Calu3 (cell line): ENCODE data around the gene B2M. TPM values are rescaled to one million over a fixed set of nuclear protein-coding genes. Genes with fewer than 3 reads are reported as not detected.
"Not testable (repeated sequence)": the region's sequence is repeated elsewhere in the genome, so short reads cannot be mapped to it uniquely, and the experiment has no call there.

Experiments
- BruUV-seq: library from RNA; stranded (reverse); fragments of 400-500 nt; replicated peaks from 2 replicates; lab custom pipeline; 2021; lab: Mats Ljungman, UMichigan
- CTCF ChIA-PET: fragments of 300-600 bp; sonication (Branson Sonifier 250); formaldehyde crosslinking; loops from one replicate; lab custom pipeline; 2022; ENCODE audit warnings: antibody characterized with exemption; lab: Charles Lee
- DNase-seq: peaks from one replicate; pipeline ENCODE4 v3.0.0; 2022
- H3K27ac Mint-ChIP-seq: one replicate; pipeline ENCODE4 v1.8.0; 2022; ENCODE audit warnings: mixed read lengths; ENCODE audit not compliant: unreplicated experiment
- H3K27me3 Mint-ChIP-seq: one replicate; pipeline ENCODE4 v1.8.0; 2022; ENCODE audit warnings: mixed read lengths; ENCODE audit not compliant: unreplicated experiment
- H3K36me3 Mint-ChIP-seq: one replicate; pipeline ENCODE4 v1.8.0; 2022; ENCODE audit warnings: mild to moderate bottlenecking, moderate library complexity, mixed read lengths; ENCODE audit not compliant: insufficient read depth, unreplicated experiment
- H3K4me1 Mint-ChIP-seq: one replicate; pipeline ENCODE4 v1.8.0; 2022; ENCODE audit warnings: mild to moderate bottlenecking, low read depth, mixed read lengths; ENCODE audit not compliant: unreplicated experiment
- H3K4me3 Mint-ChIP-seq: one replicate; pipeline ENCODE4 v1.8.0; 2022; ENCODE audit warnings: mild to moderate bottlenecking, low read depth, moderate library complexity, mixed read lengths; ENCODE audit not compliant: unreplicated experiment
- H3K9me3 Mint-ChIP-seq: one replicate; pipeline ENCODE4 v1.8.0; 2022; ENCODE audit warnings: low read depth, mixed read lengths; ENCODE audit not compliant: unreplicated experiment
- intact Hi-C: fragments of 100-400 bp; cut with micrococcal nuclease; formaldehyde crosslinking; loops from one replicate; pipeline ENCODE4 v1.10.0; 2022; ENCODE audit not compliant: unreplicated experiment
- total RNA-seq: library from RNA; stranded (reverse); gene quantifications from 2 replicates; pipeline ENCODE4 v1.2.3, GENCODE V29; 2022
- TF ChIP-seq, protein P1 (sequence below): fragments of 200-600 bp; IDR thresholded peaks from one replicate; pipeline ENCODE4 v1.8.0; 2022; ENCODE audit warnings: antibody characterized with exemption; ENCODE audit not compliant: unreplicated experiment

Gene B2M
- total RNA-seq, 1 experiment from 2014 or later: 1,002 TPM

DNA sequence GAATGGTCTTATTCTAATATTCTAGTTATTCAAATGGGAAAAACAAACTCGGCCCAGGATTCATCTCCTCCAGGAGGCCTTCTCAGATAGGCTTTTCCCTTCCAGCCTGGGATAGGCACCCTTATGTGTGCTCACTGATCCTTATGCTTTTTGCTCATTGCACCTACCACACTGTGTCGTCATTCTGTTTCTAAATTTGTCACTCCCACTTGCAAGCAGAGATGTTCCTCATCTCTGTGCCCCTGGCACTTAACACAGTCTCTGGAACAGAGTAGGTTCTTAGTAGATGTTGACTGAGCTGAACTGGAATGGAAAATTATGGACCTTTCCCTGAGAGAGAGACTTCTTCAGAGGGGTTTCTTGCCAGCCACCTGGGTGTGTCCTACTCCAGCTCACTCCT lies 29.1 kb upstream of the B2M start:
- no peaks in the 10 kb centered on the region for H3K27me3 Mint-ChIP-seq
- H3K4me1 Mint-ChIP-seq: peaks cover 12% of the 10 kb centered on the region
- H3K27ac Mint-ChIP-seq: no peak overlapping the region
- H3K36me3 Mint-ChIP-seq: no peaks in the 10 kb centered on the region
- CTCF ChIA-PET: interaction anchor here (2.5 kb wide), 1 partner anchor 19 kb away, joined by 9 read pairs; the partner anchor contains the start of gene SPG11
- intact Hi-C loops: no loop called here
- TF ChIP-seq, protein P1, sequence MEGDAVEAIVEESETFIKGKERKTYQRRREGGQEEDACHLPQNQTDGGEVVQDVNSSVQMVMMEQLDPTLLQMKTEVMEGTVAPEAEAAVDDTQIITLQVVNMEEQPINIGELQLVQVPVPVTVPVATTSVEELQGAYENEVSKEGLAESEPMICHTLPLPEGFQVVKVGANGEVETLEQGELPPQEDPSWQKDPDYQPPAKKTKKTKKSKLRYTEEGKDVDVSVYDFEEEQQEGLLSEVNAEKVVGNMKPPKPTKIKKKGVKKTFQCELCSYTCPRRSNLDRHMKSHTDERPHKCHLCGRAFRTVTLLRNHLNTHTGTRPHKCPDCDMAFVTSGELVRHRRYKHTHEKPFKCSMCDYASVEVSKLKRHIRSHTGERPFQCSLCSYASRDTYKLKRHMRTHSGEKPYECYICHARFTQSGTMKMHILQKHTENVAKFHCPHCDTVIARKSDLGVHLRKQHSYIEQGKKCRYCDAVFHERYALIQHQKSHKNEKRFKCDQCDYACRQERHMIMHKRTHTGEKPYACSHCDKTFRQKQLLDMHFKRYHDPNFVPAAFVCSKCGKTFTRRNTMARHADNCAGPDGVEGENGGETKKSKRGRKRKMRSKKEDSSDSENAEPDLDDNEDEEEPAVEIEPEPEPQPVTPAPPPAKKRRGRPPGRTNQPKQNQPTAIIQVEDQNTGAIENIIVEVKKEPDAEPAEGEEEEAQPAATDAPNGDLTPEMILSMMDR: no peak
- no peak for DNase-seq
- BruUV-seq: no TSS peak
- peaks cover 3% of the 10 kb centered on the region for H3K9me3 Mint-ChIP-seq
- no peak overlapping the region for H3K4me3 Mint-ChIP-seq

DNA sequence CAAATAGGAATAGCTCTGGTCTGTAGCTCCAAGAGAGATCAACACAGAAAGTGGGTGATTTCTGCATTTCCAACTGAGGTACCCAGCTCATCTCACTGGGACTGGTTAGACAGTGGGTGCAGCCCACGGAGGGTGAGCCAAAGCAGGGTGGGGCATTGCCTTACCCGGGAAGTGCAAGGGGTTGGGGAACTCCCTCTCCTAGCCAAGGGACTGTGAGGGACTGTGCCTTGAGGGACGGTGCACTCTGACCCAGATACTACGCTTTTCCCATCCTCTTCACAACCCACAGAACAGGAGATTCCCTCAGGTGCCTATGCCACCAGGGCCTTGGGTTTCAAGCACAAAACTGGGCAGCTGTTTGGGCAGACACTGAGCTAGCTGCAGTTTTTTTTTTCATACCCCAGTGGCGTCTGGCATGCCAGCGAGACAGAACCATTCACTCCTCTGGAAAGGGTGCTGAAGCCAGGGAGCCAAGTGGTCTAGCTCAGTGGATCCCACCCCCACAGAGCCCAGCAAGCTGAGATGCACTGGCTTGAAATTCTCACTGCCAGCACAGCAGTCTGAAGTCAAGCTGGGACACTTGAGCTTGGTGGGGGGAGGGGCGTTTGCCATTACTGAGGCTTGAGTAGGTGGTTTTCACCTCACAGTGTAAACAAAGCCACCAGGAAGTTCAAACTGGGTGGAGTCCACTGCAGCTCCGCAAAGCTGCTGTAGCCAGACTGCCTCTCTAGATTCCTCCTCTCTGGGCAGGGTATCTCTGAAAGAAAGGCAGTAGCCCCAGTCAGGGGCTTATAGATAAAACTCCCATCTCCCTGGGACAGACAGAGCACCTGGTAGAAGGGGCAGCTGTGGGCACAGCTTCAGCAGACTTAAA lies 28.3 kb upstream of the B2M start:
- CTCF ChIA-PET: interaction anchor here (0.7 to 2.5 kb wide), 3 partner anchors 20 to 46 kb away, joined by 3 to 9 read pairs (median 3); partner anchors contain the start of genes B2M, PATL2 and SPG11
- DNase-seq: peak; percentile 74
- H3K9me3 Mint-ChIP-seq, H3K27me3 Mint-ChIP-seq, BruUV-seq, H3K36me3 Mint-ChIP-seq: not testable (repeated sequence)
- H3K4me3 Mint-ChIP-seq: peak overlapping the region; percentile 32
- peak overlapping the region; percentile 20 for H3K27ac Mint-ChIP-seq
- H3K4me1 Mint-ChIP-seq: peaks cover 12% of the 10 kb centered on the region
- intact Hi-C loops: loop anchor here (1.0 kb wide), 1 partner anchor 29 kb away; no protein-coding TSS in a partner anchor

DNA sequence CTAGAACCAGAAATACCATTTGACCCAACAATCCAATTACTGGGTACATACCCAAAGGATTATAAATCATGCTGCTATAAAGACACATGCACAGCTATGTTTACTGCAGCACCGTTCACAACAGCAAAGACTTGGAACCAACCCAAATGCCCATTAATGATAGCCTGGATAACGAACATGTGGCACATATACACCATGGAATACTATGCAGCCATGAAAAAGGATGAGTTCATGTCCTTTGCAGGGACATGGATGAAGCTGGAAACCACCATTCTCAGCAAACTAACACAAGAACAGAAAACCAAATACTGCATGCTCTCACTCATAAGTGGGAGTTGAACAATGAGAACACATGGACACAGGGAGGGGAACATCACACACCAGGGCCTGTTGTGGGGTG lies 22.0 kb upstream of the B2M start:
- CTCF ChIA-PET, H3K36me3 Mint-ChIP-seq, DNase-seq: not testable (repeated sequence)

DNA sequence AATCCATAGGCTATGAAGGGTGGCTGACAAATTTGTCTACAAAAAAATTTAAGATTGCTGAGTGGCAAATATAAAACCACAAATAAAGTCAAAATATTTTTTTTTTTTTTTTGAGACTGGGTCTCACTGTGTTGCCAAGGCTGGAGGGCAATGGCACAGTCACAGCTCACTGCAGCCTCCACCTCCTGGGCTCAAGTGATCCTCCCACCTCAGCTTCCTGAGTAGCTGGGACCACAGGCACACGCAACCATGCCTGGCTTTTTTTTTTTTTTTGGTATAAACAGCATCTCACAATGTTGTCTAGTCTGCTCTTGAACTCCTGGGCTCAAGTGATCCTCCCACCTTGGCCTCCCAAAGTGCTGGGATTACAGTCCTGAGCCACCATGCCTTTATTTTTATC lies 21.1 kb upstream of the B2M start:
- DNase-seq, CTCF ChIA-PET, intact Hi-C loops, H3K4me1 Mint-ChIP-seq, BruUV-seq, H3K9me3 Mint-ChIP-seq, H3K27ac Mint-ChIP-seq, H3K4me3 Mint-ChIP-seq, H3K36me3 Mint-ChIP-seq, H3K27me3 Mint-ChIP-seq: not testable (repeated sequence)

More for the DNA sequence above, 22.0 kb upstream of the B2M start:
- H3K4me1 Mint-ChIP-seq, H3K9me3 Mint-ChIP-seq, intact Hi-C loops, H3K27me3 Mint-ChIP-seq, H3K4me3 Mint-ChIP-seq, BruUV-seq, H3K27ac Mint-ChIP-seq: not testable (repeated sequence)

DNA sequence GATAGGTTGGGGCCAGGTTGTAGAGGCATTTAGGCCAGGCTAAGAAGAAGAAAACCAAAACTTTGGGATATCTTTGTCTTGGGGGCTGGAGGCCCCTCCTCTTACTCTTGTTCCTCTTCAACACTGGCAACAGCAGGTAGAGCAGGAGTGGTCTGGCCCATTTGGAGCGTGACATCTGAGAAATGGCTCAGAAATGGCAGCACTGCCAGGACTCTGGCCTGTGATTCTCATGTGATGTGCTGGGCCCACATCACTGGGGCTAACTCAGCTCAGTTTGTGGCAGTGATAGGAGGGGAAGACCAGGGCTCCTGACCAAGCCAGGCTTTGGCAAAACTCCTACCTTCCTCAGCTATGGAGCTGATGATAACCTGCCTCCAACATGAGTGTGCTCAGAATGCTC lies 18.7 kb upstream of the B2M start:
- Mint-ChIP-seq H3K36me3 (no peaks in the 10 kb centered on the region), H3K4me3 (no peak overlapping the region), H3K27me3 (peaks cover 10% of the 10 kb centered on the region), H3K9me3 (no peaks in the 10 kb centered on the region), H3K4me1 (no peaks in the 10 kb centered on the region), H3K27ac (no peak overlapping the region)
- CTCF ChIA-PET: no interaction called here
- no TSS peak for BruUV-seq
- TF ChIP-seq, protein P1: no peak
- DNase-seq: no peak
- intact Hi-C loops: no loop called here
